ENCODE measurements around the gene BCL2L13. TPM values are rescaled to one million over a fixed set of nuclear protein-coding genes. Genes with fewer than 3 reads are reported as not detected.
"Not testable (repeated sequence)": the region's sequence is repeated elsewhere in the genome, so short reads cannot be mapped to it uniquely, and the experiment has no call there.

Gene BCL2L13
- total RNA-seq, 1 donor, result 32.0 TPM

DNA sequence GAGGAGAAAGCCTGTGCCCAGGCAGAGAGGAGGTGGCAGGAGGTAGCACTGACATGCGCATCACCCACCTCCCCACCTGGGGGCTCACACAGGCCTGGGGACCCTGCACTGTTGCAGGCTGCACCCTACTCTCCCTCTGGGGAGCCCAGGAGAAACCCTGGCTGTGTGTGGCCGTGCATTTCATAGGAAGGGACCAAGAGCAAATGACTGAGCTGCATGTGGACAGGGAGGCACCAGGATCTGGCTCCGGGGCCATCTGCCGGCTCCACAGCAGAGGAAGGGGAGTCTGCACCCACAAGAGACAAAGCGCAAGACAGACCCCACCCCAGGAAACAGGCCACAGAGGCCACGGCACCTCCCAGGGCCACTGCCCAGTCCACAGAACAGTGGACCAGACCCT is 113.0 kb downstream of the BCL2L13 start:
- no peak for DNase-seq (ENCODE audit: low read depth in 2 of 3, low spot score in 2 of 3)

GRCh38 chr22:17753401-17753989 is 114.9 kb downstream of the BCL2L13 start:
- no peak for DNase-seq (ENCODE audit: low read depth in 2 of 3, low spot score in 2 of 3)

- peak in 2 of 3 donors; percentile 51 to 55 for DNase-seq (ENCODE audit: low read depth in 2 of 3, low spot score in 2 of 3)
Observed at GRCh38 chr22:17754233-17754925, 115.8 kb downstream of the BCL2L13 start.

DNA sequence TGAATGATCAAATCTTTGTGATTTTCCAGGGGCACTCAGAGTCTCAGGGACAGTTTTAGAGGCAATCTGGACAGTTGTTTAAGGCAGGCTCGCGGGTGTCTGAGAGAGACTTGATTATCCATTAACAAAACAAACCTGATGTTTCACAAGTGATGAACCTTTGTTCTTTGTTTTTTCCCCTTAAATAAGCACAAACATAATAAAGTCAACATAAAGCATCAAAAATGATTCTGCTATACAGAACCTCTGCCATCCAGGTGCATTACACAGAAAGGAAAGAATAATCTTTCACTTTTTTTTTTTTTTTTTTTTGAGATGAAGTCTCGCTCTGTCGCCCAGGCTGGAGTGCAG is 122.6 kb downstream of the BCL2L13 start:
- no peak for DNase-seq (ENCODE audit: low read depth in 2 of 3, low spot score in 2 of 3)

- DNase-seq (ENCODE audit: low read depth in 2 of 3, low spot score in 2 of 3), result peak in 2 of 3 donors; percentile 43 to 81
Observed at GRCh38 chr22:17763442-17763841, 124.9 kb downstream of the BCL2L13 start.

DNA sequence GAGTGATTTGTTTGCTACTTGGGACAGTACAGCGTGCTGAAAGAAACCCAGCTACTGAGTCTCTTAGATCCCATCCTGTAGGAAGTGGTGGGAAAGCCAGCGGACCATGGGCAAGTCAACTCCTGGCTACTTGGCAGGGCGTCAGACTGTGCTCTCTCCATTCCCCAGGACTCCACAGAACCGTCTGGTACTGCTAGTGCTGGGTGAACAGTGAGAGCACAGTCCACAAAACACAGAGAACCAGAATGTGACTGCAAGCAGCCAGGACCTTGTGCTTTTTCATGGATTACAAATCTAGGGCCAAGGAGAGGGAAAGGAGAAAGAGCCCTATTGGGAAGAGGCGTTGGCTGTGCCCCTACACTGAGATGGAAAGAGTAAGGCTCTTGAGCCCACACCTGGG is 125.5 kb downstream of the BCL2L13 start:
- no peak for DNase-seq (ENCODE audit: low read depth in 2 of 3, low spot score in 2 of 3)

GRCh38 chr22:17764852-17765251 is 126.3 kb downstream of the BCL2L13 start:
- not testable (repeated sequence) for DNase-seq (ENCODE audit: low read depth in 2 of 3, low spot score in 2 of 3)

DNA sequence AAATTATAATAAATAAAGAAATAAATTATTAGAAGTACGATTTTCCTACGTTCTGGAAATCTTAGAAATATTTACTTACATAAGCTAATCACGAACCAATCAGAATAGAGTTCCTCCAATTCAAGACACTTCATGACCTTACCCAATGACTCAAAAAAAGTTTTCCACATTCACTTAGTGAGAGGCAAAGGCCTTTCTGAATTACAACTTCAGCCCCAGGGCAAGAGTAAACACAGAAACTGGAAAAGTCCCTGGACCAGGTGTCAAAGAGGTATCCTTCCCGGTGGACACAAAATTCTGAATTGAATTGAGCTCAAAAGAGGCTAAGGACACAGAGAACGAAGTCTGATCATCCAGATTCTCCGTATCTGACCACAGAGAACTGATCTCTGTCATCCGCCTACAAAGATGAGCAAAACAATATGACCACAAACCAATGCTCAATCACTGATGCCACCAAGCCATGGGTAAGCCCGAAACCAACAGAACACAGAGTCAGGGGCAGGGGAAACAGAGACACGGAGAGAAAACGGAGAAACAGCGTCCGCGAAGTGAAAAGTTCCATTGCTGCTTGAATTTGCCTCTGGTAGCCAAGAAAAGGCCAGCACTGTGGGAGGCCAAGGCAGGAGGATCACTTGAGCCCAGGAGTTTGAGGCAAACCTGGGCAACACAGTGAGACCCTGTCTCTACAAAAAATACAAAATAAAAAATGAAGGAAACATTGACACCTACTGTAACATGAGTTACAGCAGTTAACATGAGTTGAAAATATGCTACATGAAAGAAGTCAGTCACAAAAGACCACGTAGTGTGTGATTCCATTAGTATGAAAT is 128.9 kb downstream of the BCL2L13 start:
- DNase-seq (ENCODE audit: low read depth in 2 of 3, low spot score in 2 of 3), result no peak

GRCh38 chr22:17769013-17769715 is 130.6 kb downstream of the BCL2L13 start:
- DNase-seq (ENCODE audit: low read depth in 2 of 3, low spot score in 2 of 3), result no peak

GRCh38 chr22:17769716-17770082 is 131.1 kb downstream of the BCL2L13 start:
- no peak for DNase-seq (ENCODE audit: low read depth in 2 of 3, low spot score in 2 of 3)

GRCh38 chr22:17770180-17771077 is 131.9 kb downstream of the BCL2L13 start:
- DNase-seq (ENCODE audit: low read depth in 2 of 3, low spot score in 2 of 3), result no peak

GRCh38 chr22:17772249-17772957 is 133.8 kb downstream of the BCL2L13 start:
- DNase-seq (ENCODE audit: low read depth in 2 of 3, low spot score in 2 of 3), result no peak

DNA sequence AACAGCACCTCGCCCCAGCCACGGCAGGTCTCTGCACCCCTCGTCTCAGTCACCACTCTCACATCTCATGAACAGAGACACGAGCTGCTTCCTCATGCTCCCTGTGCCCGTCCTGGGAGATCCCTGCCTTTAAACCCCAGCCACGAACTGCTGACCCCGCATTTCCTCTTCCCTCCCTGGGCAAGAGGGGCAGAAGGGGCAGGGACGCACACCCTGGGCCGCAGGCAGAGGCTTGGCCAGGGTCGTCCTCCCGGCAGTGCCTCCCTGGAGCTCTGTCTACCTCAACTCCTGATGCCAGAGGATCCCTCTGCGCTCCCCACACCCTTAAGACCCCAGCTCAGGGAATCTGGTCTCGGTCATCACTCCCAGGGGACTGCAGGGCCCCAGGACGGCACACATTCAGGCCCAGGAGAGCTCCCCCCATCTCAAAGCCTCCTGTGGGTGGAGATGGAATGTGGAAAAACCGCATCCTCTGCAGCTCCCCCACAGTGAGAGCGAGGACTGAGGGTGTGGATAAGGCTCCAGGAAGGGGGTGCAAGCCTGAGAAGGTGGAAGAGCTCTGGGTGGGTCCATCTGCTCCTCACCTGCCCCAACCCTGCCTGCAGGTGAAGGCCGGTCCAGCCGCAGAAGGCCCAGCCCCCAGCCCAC is 134.5 kb downstream of the BCL2L13 start:
- DNase-seq (ENCODE audit: low read depth in 2 of 3, low spot score in 2 of 3), result no peak

- peak in 2 of 3 donors; percentile 38 to 55 for DNase-seq (ENCODE audit: low read depth in 2 of 3, low spot score in 2 of 3)
Observed at GRCh38 chr22:17773606-17774205, 135.1 kb downstream of the BCL2L13 start.

GRCh38 chr22:17774206-17774925 is 135.8 kb downstream of the BCL2L13 start, which contains the start of gene BID:
BID (minus strand) TSS chr22:17774469; CDS start chr22:17750116, 24,353 bp downstream.
- DNase-seq (ENCODE audit: low read depth in 2 of 3, low spot score in 2 of 3), result peak in 2 of 3 donors; percentile 67 to 73

GRCh38 chr22:17774926-17775685 is 136.5 kb downstream of the BCL2L13 start:
- no peak for DNase-seq (ENCODE audit: low read depth in 2 of 3, low spot score in 2 of 3)

All from hematopoietic multipotent progenitor cell (in vitro differentiated cells).